ENCODE data around the gene KCNAB2.

GRCh38 chr1:6035303-6035702 lies 10.4 kb upstream of the KCNAB2 start:
- no peak for TF ChIP-seq CTCF (IDR thresholded peaks at IDR 0.05; ENCODE audit: insufficient read depth, low read length)
- no peak for TF ChIP-seq POLR2AphosphoS5 (IDR thresholded peaks at IDR 0.05; ENCODE audit: low read depth)
- no peak for TF ChIP-seq GABPA (IDR thresholded peaks at IDR 0.05; ENCODE audit: low read depth)
- no peak for TF ChIP-seq REST (IDR thresholded peaks at IDR 0.05; ENCODE audit: insufficient replicate concordance, low read depth)

Data from HL-60 (cell line).